Stimulated activated CD4-positive, alpha-beta T cell treated with anti-CD3 and anti-CD28 coated beads, Interleukin-4, amount 100 ng/mL, for 1 hour (primary cell): ENCODE measurements around the gene PAX1.
A peak's percentile ranks its signal among the peaks of the same experiment; 100 is the strongest.

Experiments
- DNase-seq: peaks from one replicate; pipeline ENCODE4 v3.0.0-alpha.2; 2020

PAX1 gene

GRCh38 chr20:21703717-21704407 is 1.6 kb upstream of the PAX1 start:
- DNase-seq: no peak

GRCh38 chr20:21704408-21705385 is 767 bp upstream of the PAX1 start:
- DNase-seq: no peak

GRCh38 chr20:21706261-21707195 is 1.1 kb downstream of the PAX1 start:
- DNase-seq: no peak

- DNase-seq: no peak
Observed at GRCh38 chr20:21707267-21707666, 1.8 kb downstream of the PAX1 start.

- DNase-seq: no peak
Observed at GRCh38 chr20:21707999-21708737, 2.7 kb downstream of the PAX1 start.

- no peak for DNase-seq
Observed at GRCh38 chr20:21708738-21709534, 3.5 kb downstream of the PAX1 start.

GRCh38 chr20:21709535-21709904 is 4.1 kb downstream of the PAX1 start:
- no peak for DNase-seq

- DNase-seq: no peak
Observed at GRCh38 chr20:21710341-21710740, 4.9 kb downstream of the PAX1 start.

- DNase-seq: no peak
Observed at GRCh38 chr20:21710863-21711431, 5.5 kb downstream of the PAX1 start.

- DNase-seq: no peak
Observed at GRCh38 chr20:21712443-21713059, 7.1 kb downstream of the PAX1 start.

- no peak for DNase-seq
Observed at GRCh38 chr20:21713470-21713869, 8.0 kb downstream of the PAX1 start.

GRCh38 chr20:21713901-21714296 is 8.4 kb downstream of the PAX1 start:
- no peak for DNase-seq

- DNase-seq: no peak
Observed at GRCh38 chr20:21714297-21715192, 9.1 kb downstream of the PAX1 start.

- DNase-seq: no peak
Observed at GRCh38 chr20:21715193-21715881, 9.9 kb downstream of the PAX1 start.

- DNase-seq: peak; percentile 15
Observed at GRCh38 chr20:21719592-21720214, 14.2 kb downstream of the PAX1 start.

GRCh38 chr20:21725892-21726291 is 20.4 kb downstream of the PAX1 start:
- DNase-seq: no peak

- no peak for DNase-seq
Observed at GRCh38 chr20:21729316-21729715, 23.9 kb downstream of the PAX1 start.

GRCh38 chr20:21739161-21739560 is 33.7 kb downstream of the PAX1 start:
- DNase-seq: no peak
